GM12873 (cell line): ENCODE results near the gene PHF12.

Experiments used
- TF ChIP-seq, protein P1 (sequence below): IDR thresholded peaks from 2 replicates; pipeline ENCODE4 v1.5.1; 2012; ENCODE audit warnings: low read depth, mild to moderate bottlenecking, moderate library complexity, low read length, control low read depth; ENCODE audit not compliant: insufficient read depth; ENCODE audit errors: missing control alignments

PHF12 gene

DNA sequence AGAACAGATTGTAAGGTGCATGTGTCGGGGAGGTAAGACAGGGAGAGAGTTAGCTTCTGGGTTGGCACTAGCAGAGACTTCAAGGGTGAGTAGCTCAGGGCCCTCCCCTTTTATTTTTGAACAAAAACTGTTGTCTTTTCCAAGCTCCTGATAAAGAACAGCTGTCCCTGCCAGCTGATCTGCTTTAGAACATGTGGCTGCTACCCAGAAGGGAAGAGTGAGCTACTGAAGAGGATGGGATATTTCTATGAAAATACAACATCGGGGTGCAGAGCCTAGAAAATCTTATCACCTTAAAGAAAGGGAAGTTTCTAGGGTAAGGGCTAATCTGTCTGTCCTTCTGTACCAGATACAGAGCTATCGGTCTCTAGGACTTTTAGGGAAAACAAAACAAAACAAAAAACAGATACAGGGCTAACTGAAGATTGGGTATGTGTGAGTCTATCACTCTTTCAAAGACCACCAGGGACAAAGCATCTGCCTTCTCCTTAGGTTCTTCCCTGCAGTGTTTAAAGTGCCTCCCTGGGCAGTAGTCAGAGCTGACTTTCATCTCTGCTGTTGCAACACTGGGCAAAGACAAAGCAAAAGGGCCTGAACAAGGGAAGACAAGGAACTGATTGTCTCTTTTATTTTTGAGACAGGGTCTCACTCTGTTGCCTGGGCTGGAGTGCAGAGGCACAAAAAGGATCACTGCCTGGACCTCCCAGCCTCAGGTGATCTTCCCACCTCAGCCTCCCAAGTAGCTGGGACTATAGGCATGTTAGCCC, 43.4 kb downstream of the PHF12 start:
- TF ChIP-seq, protein P1, sequence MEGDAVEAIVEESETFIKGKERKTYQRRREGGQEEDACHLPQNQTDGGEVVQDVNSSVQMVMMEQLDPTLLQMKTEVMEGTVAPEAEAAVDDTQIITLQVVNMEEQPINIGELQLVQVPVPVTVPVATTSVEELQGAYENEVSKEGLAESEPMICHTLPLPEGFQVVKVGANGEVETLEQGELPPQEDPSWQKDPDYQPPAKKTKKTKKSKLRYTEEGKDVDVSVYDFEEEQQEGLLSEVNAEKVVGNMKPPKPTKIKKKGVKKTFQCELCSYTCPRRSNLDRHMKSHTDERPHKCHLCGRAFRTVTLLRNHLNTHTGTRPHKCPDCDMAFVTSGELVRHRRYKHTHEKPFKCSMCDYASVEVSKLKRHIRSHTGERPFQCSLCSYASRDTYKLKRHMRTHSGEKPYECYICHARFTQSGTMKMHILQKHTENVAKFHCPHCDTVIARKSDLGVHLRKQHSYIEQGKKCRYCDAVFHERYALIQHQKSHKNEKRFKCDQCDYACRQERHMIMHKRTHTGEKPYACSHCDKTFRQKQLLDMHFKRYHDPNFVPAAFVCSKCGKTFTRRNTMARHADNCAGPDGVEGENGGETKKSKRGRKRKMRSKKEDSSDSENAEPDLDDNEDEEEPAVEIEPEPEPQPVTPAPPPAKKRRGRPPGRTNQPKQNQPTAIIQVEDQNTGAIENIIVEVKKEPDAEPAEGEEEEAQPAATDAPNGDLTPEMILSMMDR: no peak

GRCh38 chr17:28906706-28907438, 44.4 kb downstream of the PHF12 start:
- TF ChIP-seq, protein P1: no peak

DNA sequence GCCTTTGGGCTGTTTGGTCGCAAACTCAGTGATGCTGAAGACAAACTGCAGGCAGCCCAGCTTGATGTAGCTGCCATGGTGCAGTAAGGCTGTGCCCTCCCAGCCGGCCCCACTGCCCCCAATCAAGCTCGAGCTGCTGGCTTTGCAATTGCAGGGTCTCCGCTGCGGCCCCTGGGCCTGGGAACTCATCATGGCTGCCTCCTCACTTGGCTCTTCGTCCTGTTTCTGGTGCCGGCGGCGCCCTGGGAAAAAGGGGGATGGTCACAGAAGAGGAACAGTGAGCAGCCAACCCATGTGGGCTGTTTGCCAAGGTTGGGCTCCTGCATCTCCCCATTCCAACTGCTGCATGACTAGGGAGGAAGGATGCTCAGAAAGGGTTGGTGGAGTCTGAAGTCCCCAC, 45.0 kb downstream of the PHF12 start:
- TF ChIP-seq, protein P1: no peak

GRCh38 chr17:28904800-28905199, 46.5 kb downstream of the PHF12 start:
- TF ChIP-seq, protein P1: no peak

GRCh38 chr17:28902819-28903545, 48.3 kb downstream of the PHF12 start, which contains the start of gene DHRS13:
DHRS13 (minus strand) TSS chr17:28903079; CDS start chr17:28902944, 135 bp downstream.
- TF ChIP-seq, protein P1: peak; percentile 96

DNA sequence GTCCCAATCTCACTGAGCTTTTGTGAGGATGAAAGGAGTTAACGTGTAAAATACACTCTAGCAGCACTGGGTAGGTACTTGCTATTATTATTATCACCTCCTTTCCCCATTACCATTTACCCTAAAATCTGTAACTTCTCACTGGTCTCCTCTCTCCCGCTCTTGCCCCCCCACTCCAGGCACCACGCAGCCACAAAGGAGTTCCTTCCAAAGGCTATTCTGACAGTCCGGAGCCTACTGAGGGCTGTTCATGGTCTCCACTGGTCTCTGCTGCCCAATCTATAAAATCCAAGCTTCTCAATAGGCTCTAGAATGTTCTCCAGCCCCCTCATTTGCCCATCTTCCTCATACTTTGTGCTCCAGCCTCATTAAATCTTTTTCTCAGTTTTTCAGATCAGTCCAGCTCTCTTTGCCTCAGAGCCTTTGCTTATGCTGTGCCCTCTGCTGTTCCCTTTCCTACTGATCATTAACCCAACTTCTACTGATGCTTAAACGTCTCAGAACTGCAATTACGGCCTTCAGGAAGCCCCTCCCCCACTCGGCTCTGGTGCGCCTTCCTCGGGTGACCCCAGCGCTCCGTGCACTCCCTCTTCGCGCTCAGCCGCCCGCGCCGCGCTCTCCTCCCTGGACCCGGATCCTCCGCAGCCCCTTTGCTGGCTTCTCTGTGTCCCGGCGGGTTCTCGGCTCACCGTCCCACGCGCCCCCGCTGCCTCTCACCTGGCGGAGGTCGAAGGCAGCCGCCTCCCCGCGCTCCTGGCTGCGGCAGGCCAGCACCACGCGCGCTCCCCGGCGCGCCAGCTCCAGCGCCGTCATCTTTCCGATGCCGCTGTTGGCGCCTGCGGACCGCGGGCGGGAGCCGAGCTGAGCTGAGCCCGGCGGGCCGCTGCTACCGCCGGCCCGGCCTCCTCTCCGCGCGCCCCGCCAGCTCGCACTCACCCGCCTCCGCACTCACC, 49.2 kb downstream of the PHF12 start:
- TF ChIP-seq, protein P1: no peak
